GM21737 (cell line): Measurements from ENCODE around the gene PCLO.
"Not testable (repeated sequence)": the region's sequence is repeated elsewhere in the genome, so short reads cannot be mapped to it uniquely, and the experiment has no call there.

Source experiments
- ATAC-seq: cut with Tn5 transposase; IDR thresholded peaks from one replicate; pipeline ENCODE4 v1.9.1; 2021; ENCODE audit warnings: mild to moderate bottlenecking, moderate library complexity; ENCODE audit not compliant: unreplicated experiment

PCLO gene

GRCh38 chr7:82965088-82966036 lies 197.3 kb downstream of the PCLO start:
- no peak for ATAC-seq

GRCh38 chr7:82964150-82964882 lies 198.4 kb downstream of the PCLO start:
- peak; percentile 68 for ATAC-seq

DNA sequence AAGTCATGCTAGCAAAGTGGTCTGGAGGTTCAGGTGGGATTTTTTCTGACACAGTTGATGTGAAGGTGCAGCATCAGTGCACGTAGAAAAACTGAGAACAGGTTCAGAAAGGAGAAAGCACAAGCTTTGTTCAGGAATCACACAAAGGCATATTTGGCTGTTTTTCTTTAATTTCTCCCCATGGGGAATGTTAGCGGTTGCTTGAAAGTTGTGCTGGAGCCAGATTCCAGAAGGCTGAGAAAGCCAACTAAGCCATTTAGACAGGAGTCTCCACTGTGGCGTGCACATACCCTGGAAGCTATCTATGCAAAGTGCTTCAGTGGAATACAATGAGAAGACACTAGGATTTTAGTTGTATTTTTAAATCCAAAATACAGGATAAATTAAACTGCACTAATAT lies 201.4 kb downstream of the PCLO start:
- ATAC-seq, result no peak

DNA sequence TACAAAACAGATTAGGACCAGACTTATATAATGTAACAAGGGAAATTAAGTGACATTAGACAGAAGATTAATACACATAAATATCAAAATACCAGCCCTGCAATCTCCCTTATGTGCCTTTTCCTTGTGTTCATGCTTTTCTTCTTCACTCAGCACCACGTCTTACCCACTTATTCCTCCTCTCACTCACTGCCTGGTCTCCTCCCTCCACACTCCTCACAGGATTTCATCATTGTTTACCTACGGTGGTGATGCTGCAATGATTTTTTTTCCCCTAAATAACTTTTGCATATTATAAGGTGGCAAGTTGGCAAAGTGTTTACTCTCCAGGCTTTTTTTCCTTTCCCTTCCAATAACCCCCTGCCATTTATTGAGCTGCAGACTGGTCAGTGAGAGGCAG lies 203.2 kb downstream of the PCLO start:
- no peak for ATAC-seq

GRCh38 chr7:82957521-82957920 lies 205.2 kb downstream of the PCLO start:
- ATAC-seq, result no peak

- ATAC-seq, result no peak
Measured at GRCh38 chr7:82953324-82954027, 209.2 kb downstream of the PCLO start.

GRCh38 chr7:82950436-82950835 lies 212.2 kb downstream of the PCLO start:
- no peak for ATAC-seq

- ATAC-seq, result no peak
Measured at GRCh38 chr7:82945480-82945879, 217.2 kb downstream of the PCLO start.

DNA sequence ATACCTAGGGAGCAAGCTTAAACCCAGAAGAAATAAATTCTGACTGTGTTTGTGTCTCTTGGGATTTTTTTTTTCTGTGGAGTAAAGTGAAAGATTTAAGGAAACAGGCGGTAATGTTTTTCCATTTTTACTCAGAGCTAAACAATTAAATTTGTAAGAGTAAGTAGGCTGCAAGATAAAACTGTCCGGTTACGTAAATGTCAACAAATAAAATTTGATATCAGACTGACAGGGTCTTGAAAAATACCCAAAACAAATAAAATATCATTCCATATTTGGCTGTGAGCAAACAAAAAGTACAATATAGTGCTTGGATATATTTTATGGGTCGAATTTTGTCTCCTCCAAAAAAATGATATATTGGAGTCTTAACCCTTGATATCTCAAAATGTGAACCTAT lies 217.6 kb downstream of the PCLO start:
- ATAC-seq, result no peak

DNA sequence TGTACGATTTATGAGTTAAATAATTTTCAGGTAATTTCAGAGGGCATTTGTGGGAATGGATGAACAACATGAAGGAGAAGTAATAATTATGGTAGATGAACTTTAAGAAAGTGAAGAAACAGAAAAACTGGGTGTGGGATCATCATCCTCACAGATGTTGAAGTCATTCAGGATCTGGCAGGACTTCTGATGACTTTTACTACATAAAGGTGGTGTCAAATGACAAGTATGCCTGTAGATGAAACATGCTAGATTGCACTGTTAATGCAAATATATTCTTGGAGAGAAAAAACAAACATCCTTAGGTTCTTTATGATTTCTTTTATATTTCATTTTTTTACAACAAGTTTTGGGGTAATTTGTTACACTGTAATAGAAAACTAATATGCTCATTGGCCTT lies 230.2 kb downstream of the PCLO start:
- ATAC-seq, result no peak

- ATAC-seq, result no peak
Measured at GRCh38 chr7:82926477-82926876, 236.2 kb downstream of the PCLO start.

- no peak for ATAC-seq
Measured at GRCh38 chr7:82925331-82925730, 237.4 kb downstream of the PCLO start.

DNA sequence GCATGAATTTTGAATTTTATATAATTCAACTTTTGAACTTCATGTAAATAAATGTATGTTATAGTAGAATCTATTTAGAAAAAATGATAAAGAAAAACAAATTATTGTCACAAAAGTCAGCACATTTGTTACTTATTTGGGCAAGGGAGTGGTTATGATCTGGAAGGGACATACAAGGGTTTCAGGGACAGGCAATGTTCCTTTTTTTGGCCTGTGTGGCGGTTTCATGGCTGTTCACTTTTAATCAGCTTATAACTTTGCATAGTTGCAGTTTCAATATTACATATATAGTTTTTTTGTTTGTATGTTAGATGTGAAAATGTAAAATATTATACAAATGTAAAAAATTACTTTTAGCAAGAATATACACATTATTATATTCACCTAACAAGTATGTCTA lies 256.2 kb downstream of the PCLO start:
- no peak for ATAC-seq

- no peak for ATAC-seq
Measured at GRCh38 chr7:82904871-82905270, 257.8 kb downstream of the PCLO start.

DNA sequence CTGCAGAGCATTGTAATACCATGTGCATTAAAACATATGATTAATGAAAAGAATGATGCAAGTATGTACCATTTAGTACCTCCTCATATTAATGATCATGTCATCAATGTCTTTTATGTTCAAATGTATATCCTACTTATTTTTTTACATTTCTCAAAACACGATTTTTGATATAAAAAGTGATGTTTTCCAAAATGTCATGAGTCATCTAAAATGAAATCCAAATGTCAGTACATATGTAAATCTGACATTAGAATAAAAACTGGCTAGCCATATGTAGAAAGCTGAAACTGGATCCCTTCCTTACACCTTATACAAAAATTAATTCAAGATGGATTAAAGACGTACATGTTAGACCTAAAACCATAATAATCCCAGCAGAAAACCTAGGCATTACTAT lies 261.6 kb downstream of the PCLO start:
- not testable (repeated sequence) for ATAC-seq

- no peak for ATAC-seq
Measured at GRCh38 chr7:82897500-82897899, 265.2 kb downstream of the PCLO start.

DNA sequence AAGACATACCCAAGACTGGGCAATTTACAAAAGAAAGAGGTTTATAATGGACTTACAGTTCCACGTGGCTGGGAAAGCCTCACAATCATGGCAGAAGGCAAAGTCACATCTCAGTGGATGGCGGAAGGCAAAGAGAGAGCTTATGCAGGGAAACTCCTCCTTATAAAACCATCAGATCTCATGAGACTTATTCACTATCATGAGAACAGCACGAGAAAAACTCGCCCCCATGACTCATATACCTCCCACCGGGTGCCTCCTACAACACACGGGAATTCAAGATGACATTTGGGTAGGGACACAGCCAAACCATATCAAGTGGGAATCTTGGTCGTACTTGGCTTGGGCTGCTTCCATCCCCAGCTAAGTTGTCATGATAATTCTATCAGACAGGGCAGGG lies 268.3 kb downstream of the PCLO start:
- ATAC-seq, result not testable (repeated sequence)

DNA sequence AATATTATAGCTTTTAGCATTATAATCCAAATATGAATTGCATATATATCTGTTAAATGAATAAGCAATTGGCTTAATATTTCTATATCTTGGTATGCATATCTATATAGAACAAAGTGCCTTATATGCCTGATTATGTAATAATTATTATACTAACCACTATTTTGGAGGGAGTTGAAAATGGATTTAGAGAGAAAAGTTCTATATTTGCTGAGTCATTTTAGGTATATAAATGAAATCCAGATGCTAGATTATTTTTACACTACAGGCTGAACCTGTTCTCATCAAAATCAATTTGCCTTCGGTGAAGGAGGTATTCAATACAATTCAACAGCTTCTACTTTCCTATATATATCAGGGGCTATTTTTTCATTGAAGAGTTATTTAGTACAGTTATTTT lies 276.4 kb downstream of the PCLO start:
- ATAC-seq, result no peak

GRCh38 chr7:82865856-82866255 lies 296.8 kb downstream of the PCLO start:
- no peak for ATAC-seq

DNA sequence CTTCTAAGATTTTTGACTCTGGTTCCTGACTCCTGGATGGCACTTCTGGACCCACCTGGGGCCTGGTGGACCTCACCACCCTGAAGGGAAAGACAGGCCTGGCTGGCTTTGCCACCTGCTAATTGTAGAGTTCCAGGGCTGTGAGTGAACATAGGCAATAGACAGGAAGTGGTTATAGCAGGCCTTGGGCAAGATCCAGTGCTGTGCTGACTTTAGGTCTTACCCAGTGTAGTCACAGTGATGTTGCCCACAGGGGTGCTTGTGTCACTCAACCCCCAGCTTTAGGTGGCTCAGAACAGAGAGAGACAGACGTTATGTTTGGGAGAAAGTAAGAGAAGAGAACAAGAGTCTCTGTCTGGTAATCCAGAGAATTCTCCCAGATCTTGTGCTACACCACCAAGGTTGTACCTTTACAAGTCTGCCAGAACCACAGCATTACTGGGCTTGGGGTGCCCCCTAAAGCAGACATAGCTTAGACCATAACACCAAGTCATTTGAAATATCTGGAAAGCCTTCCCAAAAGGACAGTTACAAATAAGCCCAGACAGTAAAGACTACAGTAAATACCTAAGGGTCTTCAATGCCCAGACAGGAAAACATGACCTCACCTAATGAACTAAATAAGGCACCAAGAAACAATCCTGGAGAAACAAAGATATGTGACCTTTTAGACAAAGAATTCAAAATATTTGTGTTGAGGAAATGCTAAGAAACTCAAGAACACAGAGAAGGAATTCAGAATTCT lies 303.4 kb downstream of the PCLO start:
- no peak for ATAC-seq

- ATAC-seq, result no peak
Measured at GRCh38 chr7:82851121-82851520, 311.6 kb downstream of the PCLO start.
